ENCODE data around the gene SLC9A9.

DNA sequence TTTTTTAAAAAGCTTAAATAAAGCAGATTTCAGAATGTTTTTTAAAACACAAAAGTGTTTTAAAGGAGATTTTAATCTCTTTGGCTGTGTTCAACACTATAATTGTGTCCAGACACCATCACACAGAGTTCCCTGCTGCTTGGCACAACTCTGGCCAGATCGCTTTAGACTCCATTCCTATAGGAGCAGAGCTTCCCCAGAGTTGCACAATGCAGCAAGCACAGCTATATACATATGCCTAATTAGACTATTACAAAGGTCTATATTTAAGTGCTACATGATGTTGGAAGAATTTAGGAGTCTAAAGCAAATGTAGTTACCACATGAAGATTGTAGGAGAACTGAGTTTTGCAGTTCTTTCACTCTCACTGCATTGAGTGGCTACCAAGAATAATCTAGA, 11.2 kb downstream of the SLC9A9 start:
- no peak for TF ChIP-seq POLR2AphosphoS5 (IDR thresholded peaks at IDR 0.05)
- no peak for TF ChIP-seq CTCF (IDR thresholded peaks at IDR 0.05)
- no peak for TF ChIP-seq POLR2A (IDR thresholded peaks at IDR 0.05)
- TF ChIP-seq EP300 (IDR thresholded peaks at IDR 0.05; ENCODE audit: low read depth) = no peak

All from transverse colon (tissue), 4 donors.